ENCODE data around the gene CEP164. TPM values are rescaled to one million over a fixed set of nuclear protein-coding genes. Genes with fewer than 3 reads are reported as not detected.

The CEP164 gene
- total RNA-seq, 3 donors from 2014 or later, result 13.8 to 26.2 (median 17.3) TPM

- ATAC-seq (peak; percentile 36), DNase-seq (peak in 1 of 3 donors; percentile 32)
- no peaks in the 10 kb centered on the region for H3K4me1 ChIP-seq (ENCODE audit: low read depth)
- no peak for TF ChIP-seq CTCF (IDR thresholded peaks at IDR 0.05)
- H3K4me3 ChIP-seq, result no peak overlapping the region
- H3K36me3 ChIP-seq (ENCODE audit: low read depth), result no peaks in the 10 kb centered on the region
- H3K9me3 ChIP-seq, result no peaks in the 10 kb centered on the region
- intact Hi-C loops (cut with DNase I, micrococcal nuclease), result no loop called here
Measured at GRCh38 chr11:117300283-117300663, 27.4 kb upstream of the CEP164 start.

- ATAC-seq, result no peak
Measured at GRCh38 chr11:117300773-117301172, 26.9 kb upstream of the CEP164 start.

GRCh38 chr11:117302228-117302627, 25.4 kb upstream of the CEP164 start:
- no peaks in the 10 kb centered on the region for H3K9me3 ChIP-seq
- no peak for TF ChIP-seq CTCF (IDR thresholded peaks at IDR 0.05)
- H3K36me3 ChIP-seq (ENCODE audit: low read depth), result no peaks in the 10 kb centered on the region
- no peak overlapping the region for H3K4me3 ChIP-seq
- no peak for ATAC-seq
- intact Hi-C loops (cut with DNase I, micrococcal nuclease), result no loop called here
- H3K4me1 ChIP-seq (ENCODE audit: low read depth), result no peaks in the 10 kb centered on the region
- DNase-seq, result no peak

More at GRCh38 chr11:117300773-117301172, 26.9 kb upstream of the CEP164 start:
- Histone ChIP-seq H3K9me3 (no peaks in the 10 kb centered on the region), H3K4me3 (no peak overlapping the region), H3K36me3 (ENCODE audit: low read depth) (no peaks in the 10 kb centered on the region), H3K4me1 (ENCODE audit: low read depth) (no peaks in the 10 kb centered on the region)
- DNase-seq, result no peak
- intact Hi-C loops (cut with DNase I, micrococcal nuclease), result no loop called here
- TF ChIP-seq CTCF (IDR thresholded peaks at IDR 0.05), result no peak

- intact Hi-C loops (cut with DNase I, micrococcal nuclease), result no loop called here
- TF ChIP-seq CTCF (IDR thresholded peaks at IDR 0.05), result no peak
- no peak for DNase-seq
Measured at GRCh38 chr11:117303101-117303500, 24.6 kb upstream of the CEP164 start.

GRCh38 chr11:117303646-117304315, 23.9 kb upstream of the CEP164 start:
- Histone ChIP-seq H3K4me3 (no peak overlapping the region), H3K36me3 (ENCODE audit: low read depth) (no peaks in the 10 kb centered on the region), H3K4me1 (ENCODE audit: low read depth) (no peaks in the 10 kb centered on the region), H3K9me3 (no peaks in the 10 kb centered on the region)
- no peak for ATAC-seq
- DNase-seq, result no peak
- TF ChIP-seq CTCF (IDR thresholded peaks at IDR 0.05), result no peak
- intact Hi-C loops (cut with DNase I, micrococcal nuclease), result no loop called here

More at GRCh38 chr11:117303101-117303500, 24.6 kb upstream of the CEP164 start:
- H3K4me3 ChIP-seq, result no peak overlapping the region
- no peaks in the 10 kb centered on the region for H3K9me3 ChIP-seq
- no peaks in the 10 kb centered on the region for H3K4me1 ChIP-seq (ENCODE audit: low read depth)
- H3K36me3 ChIP-seq (ENCODE audit: low read depth), result no peaks in the 10 kb centered on the region
- no peak for ATAC-seq

Data from mucosa of descending colon (tissue), 3 donors.